TTC549 (cell line): Measurements from ENCODE around the gene PDXK.
"Not testable (repeated sequence)": the region's sequence is repeated elsewhere in the genome, so short reads cannot be mapped to it uniquely, and the experiment has no call there.

Experiments
- FAIRE-seq: peaks from 2 replicates; lab custom pipeline; 2012; peaks lifted over from hg19 to GRCh38; lab: Jason Lieb, UNC

The PDXK gene

GRCh38 chr21:43718872-43719747 is at the start of gene PDXK:
TSS of gene PDXK (plus strand) at chr21:43719129. CDS start at chr21:43719295, 166 bp downstream.
- no peak for FAIRE-seq

GRCh38 chr21:43669828-43670605 is 48.9 kb upstream of the PDXK start:
- no peak for FAIRE-seq

GRCh38 chr21:43675871-43676270 is 43.1 kb upstream of the PDXK start:
- no peak for FAIRE-seq

GRCh38 chr21:43676391-43676790 is 42.5 kb upstream of the PDXK start:
- FAIRE-seq = no peak

GRCh38 chr21:43679951-43680350 is 39.0 kb upstream of the PDXK start:
- no peak for FAIRE-seq

GRCh38 chr21:43680421-43680820 is 38.5 kb upstream of the PDXK start:
- FAIRE-seq = not testable (repeated sequence)

- no peak for FAIRE-seq
Measured at GRCh38 chr21:43681650-43682049, 37.3 kb upstream of the PDXK start.

- no peak for FAIRE-seq
Measured at GRCh38 chr21:43684424-43684823, 34.5 kb upstream of the PDXK start.

GRCh38 chr21:43686811-43687565 is 31.9 kb upstream of the PDXK start:
- no peak for FAIRE-seq

GRCh38 chr21:43687566-43688399 is 31.1 kb upstream of the PDXK start:
- no peak for FAIRE-seq

- no peak for FAIRE-seq
Measured at GRCh38 chr21:43688906-43689305, 30.0 kb upstream of the PDXK start.

GRCh38 chr21:43689556-43690337 is 29.2 kb upstream of the PDXK start:
- FAIRE-seq = no peak

GRCh38 chr21:43690346-43690745 is 28.6 kb upstream of the PDXK start:
- no peak for FAIRE-seq

GRCh38 chr21:43691086-43691795 is 27.7 kb upstream of the PDXK start:
- FAIRE-seq = no peak

- FAIRE-seq = no peak
Measured at GRCh38 chr21:43691801-43692200, 27.1 kb upstream of the PDXK start.

GRCh38 chr21:43692949-43693348 is 26.0 kb upstream of the PDXK start:
- no peak for FAIRE-seq

- FAIRE-seq = no peak
Measured at GRCh38 chr21:43693981-43694380, 24.9 kb upstream of the PDXK start.

GRCh38 chr21:43694437-43695079 is 24.4 kb upstream of the PDXK start:
- no peak for FAIRE-seq

- FAIRE-seq = no peak
Measured at GRCh38 chr21:43696214-43696613, 22.7 kb upstream of the PDXK start.
